H1 (cell line): Measurements from ENCODE around the gene PER2. TPM values are rescaled to one million over a fixed set of nuclear protein-coding genes. Genes with fewer than 3 reads are reported as not detected.

Experiments used
- CTCF ChIA-PET: fragments of 300-600 bp; sonication (Branson Sonifier 250); formaldehyde crosslinking; loops from one replicate; lab custom pipeline; 2021; ENCODE audit not compliant: partially characterized antibody; lab: Charles Lee
- POLR2A ChIA-PET: fragments of 300-600 bp; sonication (Branson Sonifier 250); formaldehyde crosslinking; loops from one replicate; lab custom pipeline; 2021; ENCODE audit warnings: inconsistent platforms; ENCODE audit not compliant: partially characterized antibody; lab: Charles Lee
- DNase-seq, 2 experiments: peaks; one replicate each; pipeline versions ENCODE4 v3.0.0 to v3.0.0-alpha.2; 2010 to 2022; ENCODE audit warnings: low spot score in 2 of 2, low read depth in 1 of 2, mixed read lengths in 1 of 2
- FAIRE-seq: peaks from 2 replicates; lab custom pipeline; 2011; peaks lifted over from hg19 to GRCh38; lab: Jason Lieb, UNC
- H2AFZ ChIP-seq: 2 replicates; pipeline ENCODE4 v1.8.1; 2012; ENCODE audit warnings: low read length, inconsistent platforms
- H2AK5ac ChIP-seq: 2 replicates; pipeline ENCODE4 v1.6.1; 2013; ENCODE audit warnings: low read depth, low read length
- H2BK120ac ChIP-seq: replicated peaks from 2 replicates; pipeline ENCODE3; 2013; ENCODE audit warnings: low read depth, low read length, inconsistent platforms
- H2BK12ac ChIP-seq: 2 replicates; pipeline ENCODE4 v1.6.1; 2013; ENCODE audit warnings: low read depth, low read length
- H2BK15ac ChIP-seq: 2 replicates; pipeline ENCODE4 v1.6.1; 2013; ENCODE audit warnings: low read length
- H2BK20ac ChIP-seq: 2 replicates; pipeline ENCODE4 v1.6.1; 2013; ENCODE audit warnings: low read length
- H2BK5ac ChIP-seq: 2 replicates; pipeline ENCODE4 v1.6.1; 2013; ENCODE audit warnings: low read depth, low read length
- H3K14ac ChIP-seq: 2 replicates; pipeline ENCODE4 v1.6.1; 2013; ENCODE audit warnings: inconsistent platforms; ENCODE audit not compliant: insufficient read length
- H3K18ac ChIP-seq: 2 replicates; pipeline ENCODE4 v1.6.1; 2013; ENCODE audit warnings: low read length; ENCODE audit errors: extremely low read depth
- H3K23ac ChIP-seq: 2 replicates; pipeline ENCODE4 v1.6.1; 2013; ENCODE audit warnings: inconsistent platforms; ENCODE audit not compliant: insufficient read length
- H3K23me2 ChIP-seq: 2 replicates; pipeline ENCODE4 v1.6.1; 2013; ENCODE audit warnings: low read depth, low read length
- H3K27ac ChIP-seq: 2 replicates; pipeline ENCODE4 v1.6.1; 2011; ENCODE audit warnings: low read depth, low read length, inconsistent platforms
- H3K27me3 ChIP-seq, 4 experiments: replicated peaks in 1 of 4; 1 replicate in 1 of 4; 2 replicates in 3 of 4; pipeline versions ENCODE4 v1.6.1 to v1.8.1; 2011 to 2013; ENCODE audit warnings: low read length in 3 of 4, mild to moderate bottlenecking in 3 of 4, inconsistent platforms in 2 of 4, mixed read lengths in 2 of 4, moderate library complexity in 1 of 4; ENCODE audit not compliant: control insufficient read depth in 3 of 4, insufficient read depth in 3 of 4; ENCODE audit errors: extremely low read depth in 1 of 4
- H3K36me3 ChIP-seq, 4 experiments: 2 replicates each; pipeline versions ENCODE4 v1.6.1 to v1.8.1; 2011 to 2013; ENCODE audit warnings: mild to moderate bottlenecking in 4 of 4, low read length in 3 of 4, moderate library complexity in 2 of 4, control low read depth in 1 of 4, inconsistent platforms in 1 of 4; ENCODE audit not compliant: insufficient read depth in 4 of 4, control insufficient read depth in 2 of 4
- H3K4ac ChIP-seq: replicated peaks from 2 replicates; pipeline ENCODE3; 2013; ENCODE audit warnings: low read length, low read depth, mixed read lengths, inconsistent platforms; ENCODE audit not compliant: insufficient read length
- H3K4me1 ChIP-seq, 4 experiments: replicated peaks in 1 of 4; 1 replicate in 1 of 4; 2 replicates in 3 of 4; pipeline versions ENCODE4 v1.6.1 to v1.8.1; 2011 to 2013; ENCODE audit warnings: low read length in 3 of 4, inconsistent platforms in 2 of 4, mixed read lengths in 1 of 4; ENCODE audit not compliant: insufficient read depth in 4 of 4, control insufficient read depth in 3 of 4
- H3K4me2 ChIP-seq, 2 experiments: 2 replicates each; pipeline versions ENCODE4 v1.6.1 to v1.8.1; 2011 to 2013; ENCODE audit warnings: low read depth in 2 of 2, low read length in 2 of 2, control low read depth in 1 of 2, inconsistent platforms in 1 of 2, mild to moderate bottlenecking in 1 of 2; ENCODE audit not compliant: insufficient read depth in 1 of 2
- H3K4me3 ChIP-seq, 4 experiments: fragments of 200-600, 300-600 bp in 1 of 4; sonication (generic), shearing (Covaris generic), sonication (Bioruptor Twin) in 1 of 4; 2 replicates each; pipeline versions ENCODE4 v1.5.1 to v1.8.1; 2011 to 2016; ENCODE audit warnings: low read length in 4 of 4, low read depth in 3 of 4, control low read depth in 2 of 4, inconsistent platforms in 2 of 4, mild to moderate bottlenecking in 2 of 4, mixed read lengths in 1 of 4, moderate library complexity in 1 of 4; ENCODE audit not compliant: insufficient read depth in 2 of 4; ENCODE audit errors: extremely low read depth in 1 of 4
- H3K56ac ChIP-seq: replicated peaks from 2 replicates; pipeline ENCODE3; 2013; ENCODE audit warnings: low read depth, mild to moderate bottlenecking, mixed read lengths, low read length, inconsistent platforms; ENCODE audit not compliant: insufficient read length
- H3K79me1 ChIP-seq: 2 replicates; pipeline ENCODE4 v1.6.1; 2013; ENCODE audit warnings: low read depth, low read length, control low read depth
- H3K79me2 ChIP-seq, 2 experiments: 2 replicates each; pipeline versions ENCODE4 v1.6.1 to v1.8.1; 2012 to 2013; ENCODE audit warnings: low read length in 2 of 2, mild to moderate bottlenecking in 2 of 2, inconsistent platforms in 1 of 2; ENCODE audit not compliant: insufficient read depth in 2 of 2, control insufficient read depth in 1 of 2
- H3K9ac ChIP-seq, 4 experiments: replicated peaks in 1 of 4; 1 replicate in 1 of 4; 2 replicates in 3 of 4; pipeline versions ENCODE4 v1.6.1 to v1.8.1; 2011 to 2013; ENCODE audit warnings: low read depth in 3 of 4, low read length in 3 of 4, control low read depth in 2 of 4, mild to moderate bottlenecking in 2 of 4, moderate library complexity in 2 of 4, inconsistent platforms in 1 of 4; ENCODE audit errors: extremely low read depth in 1 of 4
- H3K9me3 ChIP-seq, 2 experiments: 2 replicates each; pipeline versions ENCODE4 v1.6.1 to v1.8.1; 2012 to 2013; ENCODE audit warnings: mild to moderate bottlenecking in 2 of 2, moderate library complexity in 2 of 2, control low read depth in 1 of 2, inconsistent platforms in 1 of 2, low read depth in 1 of 2, low read length in 1 of 2, mixed read lengths in 1 of 2; ENCODE audit not compliant: insufficient read depth in 2 of 2
- H4K20me1 ChIP-seq, 2 experiments: replicated peaks in 1 of 2; 2 replicates each; pipeline versions ENCODE3 to v1.8.1; 2011 to 2013; ENCODE audit warnings: inconsistent platforms in 2 of 2, low read length in 2 of 2, mild to moderate bottlenecking in 1 of 2; ENCODE audit not compliant: insufficient read depth in 2 of 2, control insufficient read depth in 1 of 2
- H4K5ac ChIP-seq: 2 replicates; pipeline ENCODE4 v1.6.1; 2013; ENCODE audit warnings: low read length, low read depth, mixed read lengths, inconsistent platforms; ENCODE audit not compliant: insufficient read length
- H4K8ac ChIP-seq: 2 replicates; pipeline ENCODE4 v1.8.0; 2013; ENCODE audit warnings: mild to moderate bottlenecking, moderate library complexity, low read length, inconsistent platforms; ENCODE audit not compliant: insufficient read depth; ENCODE audit errors: extremely low read depth
- H4K91ac ChIP-seq: replicated peaks from 2 replicates; pipeline ENCODE3; 2013; ENCODE audit warnings: low read length, mixed read lengths, inconsistent platforms; ENCODE audit not compliant: insufficient read length
- CTCF ChIP-seq, 3 experiments: IDR thresholded peaks; 1 replicate in 2 of 3; 2 replicates in 1 of 3; pipeline versions ENCODE4 v1.5.1 to v1.6.1; 2011; ENCODE audit warnings: low read length in 3 of 3, mild to moderate bottlenecking in 3 of 3, inconsistent platforms in 2 of 3, low read depth in 1 of 3, moderate library complexity in 1 of 3; ENCODE audit not compliant: insufficient read depth in 1 of 3; ENCODE audit errors: control extremely low read depth in 1 of 3
- KDM1A ChIP-seq: fragments of 200-600, 300-600 bp; sonication (generic); IDR thresholded peaks from 2 replicates; pipeline ENCODE4 v1.7.1; 2016; ENCODE audit warnings: mild to moderate bottlenecking, low read length, borderline replicate concordance
- WGBS, 2 experiments: shearing (Covaris generic) in 1 of 2; methylation state at CpG; one replicate each; pipeline versions ENCODE4 v1.1.6 to v1.1.7; 2013 to 2015; ENCODE audit warnings: low lambda C conversion rate in 2 of 2, mixed read lengths in 2 of 2, inconsistent platforms in 1 of 2, low coverage in 1 of 2, missing lambda C conversion rate in 1 of 2; ENCODE audit not compliant: insufficient replicate concordance in 2 of 2, insufficient coverage in 1 of 2, insufficient read length in 1 of 2; ENCODE audit errors: extremely low coverage in 1 of 2, missing lambda C conversion rate in 1 of 2; 5-methylcytosine and 5-hydroxymethylcytosine counted together
- polyA plus RNA-seq, 7 experiments: library from polyadenylated mRNA; depleted of rRNA in 3 of 7; stranded (reverse) in 5 of 7; unstranded in 2 of 7; fragments of >200 nt in 5 of 7; fragments of 200-250 nt in 2 of 7; gene quantifications; 1 replicate in 5 of 7; 2 replicates in 1 of 7; 4 replicates in 1 of 7; pipeline versions ENCODE4 v1.2.1 to v1.2.3, GENCODE V29; 2011 to 2013; ENCODE audit warnings: missing spikeins in 2 of 7, mixed read lengths in 2 of 7
- total RNA-seq: library from RNA; stranded (reverse); fragmentation: NEBNext Ultra II Directional; extraction: Animal tissue kit (Norgen Biotek cat#: 25700); gene quantifications from 2 replicates; pipeline ENCODE4 v1.2.1, GENCODE V29; 2021

Gene PER2
- total and polyA plus RNA-seq, 2 of the 8 experiments (the other 6 are each of a cell fraction or from before 2014, with no cell fraction given), result 0.91 to 5.5 TPM

DNA sequence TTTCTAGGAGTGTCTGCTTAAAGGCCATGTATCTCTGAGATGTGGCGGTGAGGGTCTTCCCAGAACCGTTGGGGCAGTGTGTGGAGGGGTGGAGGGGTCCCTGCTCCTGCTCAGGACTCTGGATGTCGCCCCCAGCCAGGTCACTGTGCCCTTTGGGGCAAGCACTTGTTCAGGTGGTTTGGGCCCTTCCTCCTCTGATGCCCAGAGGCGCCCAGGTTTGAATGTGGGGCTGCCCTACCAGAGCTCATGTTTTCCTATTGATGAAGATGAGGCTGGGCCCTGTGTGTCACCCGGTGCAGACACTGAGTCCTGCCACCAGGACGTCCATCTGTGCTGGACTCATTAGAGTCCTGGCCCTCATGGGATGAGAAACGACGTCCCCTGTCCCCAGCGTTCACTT lies 14.3 kb upstream of the PER2 start:
- Histone ChIP-seq H4K5ac (no peak overlapping the region), H3K23ac (no peak overlapping the region), H3K9me3 (no peaks in the 10 kb centered on the region), H3K23me2 (no peaks in the 10 kb centered on the region), H2BK12ac (no peak overlapping the region), H3K4me3 (no peak overlapping the region), H2AFZ (no peak overlapping the region), H4K91ac (no peak overlapping the region), H3K27me3 (0 out of 7 replicates have a peak, but pooled peaks cover 0 to 3% (median 0%) of the 10 kb centered on the region in 4 experiments), H2BK120ac (no peak overlapping the region), H2BK5ac (no peak overlapping the region), H2BK15ac (no peak overlapping the region), H2AK5ac (no peak overlapping the region), H3K36me3 (no peaks in the 10 kb centered on the region), H4K8ac (no peak overlapping the region), H3K4me2 (no peak overlapping the region), H3K79me2 (no peaks in the 10 kb centered on the region), H3K4me1 (peaks cover 0 to 3% (median 0%) of the 10 kb centered on the region in 4 experiments; a peak in 1 of 7 replicates), H3K56ac (no peak overlapping the region), H3K9ac (no peak overlapping the region), H3K14ac (no peak overlapping the region), H4K20me1 (no peaks in the 10 kb centered on the region), H2BK20ac (no peak overlapping the region), H3K4ac (no peak overlapping the region), H3K79me1 (no peaks in the 10 kb centered on the region), H3K27ac (no peak overlapping the region), H3K18ac (no peak overlapping the region)
- ChIA-PET POLR2A (no interaction called here), CTCF (interaction anchor here (0.9 to 5.9 kb wide), 7 partner anchors 8 to 45 kb away, joined by 3 to 40 read pairs (median 7); no protein-coding TSS in a partner anchor)
- peak in 2 of 3 experiments; percentile 12 to 15; a peak in 2 of 4 replicates for TF ChIP-seq CTCF (IDR thresholded peaks at IDR 0.05; ENCODE audit: control extremely low read depth in 1 of 3, insufficient read depth in 1 of 3, low read depth in 1 of 3, low read length in 3 of 3)
- TF ChIP-seq KDM1A, result no peak
- 90% methylated on average over 9 of the region's 9 CpGs; no CpG with 5 or more reads in 1 of the 2 experiments for WGBS, 2 experiments
- no peak for FAIRE-seq
- DNase-seq, result no peak
